NT2/D1 (cell line): ENCODE data around the gene ALKBH2.
A peak's percentile ranks its signal among the peaks of the same experiment; 100 is the strongest.
"Not testable (repeated sequence)": the region's sequence is repeated elsewhere in the genome, so short reads cannot be mapped to it uniquely, and the experiment has no call there.

Source experiments
- DNase-seq: peaks from one replicate; pipeline ENCODE4 v3.0.0-alpha.2; 2011; ENCODE audit warnings: low read depth, low spot score
- H3K27me3 ChIP-seq: 2 replicates; pipeline ENCODE4 v1.6.0; 2011; ENCODE audit warnings: mild to moderate bottlenecking; ENCODE audit not compliant: insufficient read length, insufficient read depth
- H3K36me3 ChIP-seq: 2 replicates; pipeline ENCODE4 v1.6.1; 2011; ENCODE audit warnings: mild to moderate bottlenecking, low read length, mixed read lengths; ENCODE audit not compliant: insufficient read depth, insufficient read length
- H3K4me1 ChIP-seq: 2 replicates; pipeline ENCODE4 v1.5.1; 2011; ENCODE audit not compliant: insufficient read depth, insufficient read length
- H3K4me3 ChIP-seq: 2 replicates; pipeline ENCODE4 v1.5.1; 2011; ENCODE audit warnings: low read depth; ENCODE audit not compliant: insufficient read length
- H3K9ac ChIP-seq: 2 replicates; pipeline ENCODE4 v1.6.0; 2011; ENCODE audit warnings: low read depth; ENCODE audit not compliant: insufficient read length
- H3K9me3 ChIP-seq: 2 replicates; pipeline ENCODE4 v1.5.1; 2011; ENCODE audit warnings: mild to moderate bottlenecking, low read length; ENCODE audit not compliant: insufficient read depth
- SUZ12 ChIP-seq: IDR thresholded peaks from 2 replicates; pipeline ENCODE4 v1.6.1; 2011; ENCODE audit not compliant: insufficient read length, insufficient read depth; ENCODE audit errors: extremely low read depth
- YY1 ChIP-seq: IDR thresholded peaks from 2 replicates; pipeline ENCODE4 v1.6.1; 2011; ENCODE audit not compliant: insufficient read length, insufficient read depth
- ZNF274 ChIP-seq: IDR thresholded peaks from 2 replicates; pipeline ENCODE4 v1.6.1; 2011; ENCODE audit warnings: mild to moderate bottlenecking, low read depth, low read length

The ALKBH2 gene

DNA sequence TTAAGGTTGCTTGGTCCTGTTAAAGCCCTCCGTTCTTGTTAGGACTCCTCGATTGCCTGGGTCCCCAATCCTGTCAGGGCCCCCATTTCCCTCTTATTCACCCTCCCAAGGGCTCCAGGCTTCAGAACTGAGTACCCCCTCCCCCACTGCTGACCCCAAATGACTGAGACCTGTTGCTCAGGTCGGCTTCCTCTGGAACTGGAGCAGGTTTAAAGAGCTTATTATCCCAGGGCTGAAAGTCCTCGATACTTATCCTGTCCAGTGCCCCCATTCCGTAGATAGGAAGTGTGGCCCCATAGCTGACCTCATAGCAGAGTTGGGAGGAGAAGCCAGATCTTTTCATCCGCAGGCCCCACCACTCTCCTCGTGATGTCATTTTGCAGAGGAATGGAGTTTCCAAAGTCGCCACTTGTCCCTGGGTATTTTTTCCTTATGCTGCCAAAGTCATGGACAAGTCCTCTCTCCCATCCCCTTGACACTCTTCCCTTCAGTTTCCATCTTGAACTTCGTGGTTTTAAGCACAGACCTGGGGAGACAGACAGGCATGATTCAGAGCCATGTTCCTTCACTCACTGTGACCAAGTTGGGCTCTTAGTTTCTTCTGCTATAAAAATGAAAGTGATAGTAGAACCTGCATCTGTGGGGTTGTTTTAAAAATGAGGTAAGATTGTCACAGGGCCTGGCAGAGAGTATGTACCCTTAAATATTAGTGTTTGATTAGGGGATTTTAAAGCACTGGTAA lies 39.7 kb downstream of the ALKBH2 start:
- H3K4me1 ChIP-seq, result no peaks in the 10 kb centered on the region
- no peak for DNase-seq
- H3K9me3 ChIP-seq, result no peaks in the 10 kb centered on the region
- H3K9ac ChIP-seq, result peak overlapping the region; percentile 79
- H3K4me3 ChIP-seq, result peak overlapping the region; percentile 85
- peaks cover 6% of the 10 kb centered on the region for H3K36me3 ChIP-seq
- TF ChIP-seq YY1, result no peak
- no peak for TF ChIP-seq SUZ12
- no peak for TF ChIP-seq ZNF274
- no peaks in the 10 kb centered on the region for H3K27me3 ChIP-seq

DNA sequence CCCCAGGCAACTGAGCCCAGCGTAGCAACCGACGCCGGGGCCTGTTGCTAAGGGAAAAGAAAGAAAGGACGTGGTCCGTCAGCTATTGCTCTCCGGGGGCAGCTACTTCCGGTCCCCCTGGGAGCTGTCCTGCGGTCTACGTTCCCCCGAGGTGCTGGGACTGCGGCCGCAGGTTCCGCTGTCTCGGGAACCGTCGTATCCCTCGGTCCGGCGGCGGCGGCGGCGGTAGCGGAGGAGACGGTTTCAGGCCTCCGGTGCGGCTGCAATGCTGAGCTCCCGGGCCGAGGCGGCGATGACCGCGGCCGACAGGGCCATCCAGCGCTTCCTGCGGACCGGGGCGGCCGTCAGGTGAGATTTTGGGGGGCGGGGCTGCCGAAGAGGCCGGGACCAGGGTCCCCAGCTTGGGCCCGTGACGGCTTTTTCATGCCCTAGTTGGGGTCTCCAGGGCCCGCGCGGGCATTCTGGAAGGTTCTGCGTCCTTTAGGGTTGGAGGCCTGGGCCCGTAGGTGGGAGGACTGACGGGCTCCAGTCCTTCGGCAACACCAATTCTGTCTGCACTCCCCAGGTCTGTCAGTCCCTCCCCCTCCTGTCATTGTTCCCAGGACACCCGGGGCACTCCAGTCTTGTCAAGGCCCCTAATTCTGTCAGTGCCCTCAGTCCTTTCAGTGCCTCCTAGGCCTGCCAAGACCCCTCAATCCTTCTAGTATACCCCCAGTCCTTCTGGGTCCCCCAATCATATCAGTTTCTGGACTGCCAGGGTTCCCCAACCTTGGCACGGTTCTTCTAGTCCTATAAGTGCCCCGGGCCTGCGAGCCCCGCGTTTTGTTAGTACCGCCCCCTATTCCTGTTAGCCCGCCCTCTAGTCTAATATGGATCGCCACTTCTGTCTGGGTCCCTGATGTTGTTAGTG lies 40.6 kb downstream of the ALKBH2 start, which contains the start of gene USP30:
USP30 (plus strand) TSS at position 163 of the 910 bp plus-strand sequence; CDS start at position 266, 103 bp downstream.
- TF ChIP-seq YY1, result peak; percentile 28
- TF ChIP-seq ZNF274, result no peak
- no peak for TF ChIP-seq SUZ12
- DNase-seq, result peak; percentile 84

DNA sequence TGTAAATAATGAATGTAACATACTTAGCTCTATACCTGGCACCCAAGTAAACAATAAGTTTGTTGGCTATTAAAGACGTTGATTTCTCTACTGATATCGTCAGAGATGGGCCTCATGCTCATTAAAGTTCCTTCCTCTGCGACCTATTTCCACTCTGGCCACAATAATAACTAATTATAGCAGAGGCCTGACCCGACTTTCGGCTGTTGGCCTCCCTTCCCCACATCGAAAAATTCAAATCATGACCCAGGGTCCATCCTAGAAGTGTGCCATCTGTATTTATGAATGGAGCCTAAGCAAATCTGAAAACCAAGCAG lies 41.2 kb downstream of the ALKBH2 start:
- no peaks in the 10 kb centered on the region for H3K36me3 ChIP-seq
- peak overlapping the region; percentile 34 for H3K9ac ChIP-seq
- H3K4me3 ChIP-seq, result peak overlapping the region; percentile 85
- no peaks in the 10 kb centered on the region for H3K27me3 ChIP-seq
- H3K9me3 ChIP-seq, result no peaks in the 10 kb centered on the region
- no peaks in the 10 kb centered on the region for H3K4me1 ChIP-seq
- no peak for TF ChIP-seq SUZ12
- no peak for TF ChIP-seq YY1
- TF ChIP-seq ZNF274, result no peak
- DNase-seq, result no peak

More for the DNA sequence above, 40.6 kb downstream of the ALKBH2 start, which contains the start of gene USP30:
- Histone ChIP-seq H3K9me3 (no peaks in the 10 kb centered on the region), H3K4me1 (no peaks in the 10 kb centered on the region), H3K9ac (peak within 1 kb of the TSS; percentile 79), H3K4me3 (peak within 1 kb of the TSS; percentile 85), H3K36me3 (peaks cover 2% of the 10 kb centered on the region), H3K27me3 (no peaks in the 10 kb centered on the region)

DNA sequence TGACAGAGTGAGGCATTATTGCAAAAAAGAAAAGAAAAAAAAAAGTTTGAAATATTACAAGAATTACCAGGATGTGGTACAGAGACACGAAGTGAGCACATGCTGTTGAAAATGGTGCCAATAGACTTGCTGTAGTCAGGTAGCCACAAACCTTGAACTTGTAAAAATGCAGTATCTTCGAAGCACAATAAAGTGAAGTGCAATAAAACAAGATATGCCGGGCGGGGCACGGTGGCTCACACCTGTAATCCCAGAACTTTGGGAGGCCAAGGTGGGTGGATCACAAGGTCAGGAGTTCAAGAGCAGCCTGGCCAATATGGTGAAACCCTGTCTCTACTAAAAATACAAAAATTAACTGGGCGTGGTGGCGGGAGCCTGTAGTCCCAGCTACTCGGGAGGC lies 43.5 kb downstream of the ALKBH2 start:
- not testable (repeated sequence) for H3K4me1 ChIP-seq, DNase-seq, H3K36me3 ChIP-seq, H3K4me3 ChIP-seq, H3K9me3 ChIP-seq, H3K27me3 ChIP-seq, H3K9ac ChIP-seq

DNA sequence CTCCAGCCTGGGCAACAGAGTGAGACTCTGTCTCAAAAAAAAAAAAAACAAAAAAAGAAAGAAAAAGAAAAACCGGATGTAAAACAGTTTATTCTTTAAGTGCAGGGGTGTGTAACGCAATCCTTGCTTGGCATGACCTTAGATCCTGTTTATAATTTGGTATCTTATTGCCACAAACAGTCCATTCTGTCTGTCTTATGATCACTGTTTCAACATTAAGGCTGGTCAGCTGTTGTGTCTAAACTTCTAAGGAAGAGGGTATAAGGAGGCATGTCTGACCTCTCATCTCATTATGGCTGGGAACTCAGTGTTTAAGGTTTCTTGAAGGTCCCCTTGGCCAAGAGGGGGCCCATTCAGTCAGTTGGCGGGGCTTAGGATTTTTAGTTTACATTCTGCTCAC lies 44.6 kb downstream of the ALKBH2 start:
- not testable (repeated sequence) for DNase-seq, H3K36me3 ChIP-seq, H3K9me3 ChIP-seq, H3K27me3 ChIP-seq, H3K4me3 ChIP-seq, H3K4me1 ChIP-seq, H3K9ac ChIP-seq

DNA sequence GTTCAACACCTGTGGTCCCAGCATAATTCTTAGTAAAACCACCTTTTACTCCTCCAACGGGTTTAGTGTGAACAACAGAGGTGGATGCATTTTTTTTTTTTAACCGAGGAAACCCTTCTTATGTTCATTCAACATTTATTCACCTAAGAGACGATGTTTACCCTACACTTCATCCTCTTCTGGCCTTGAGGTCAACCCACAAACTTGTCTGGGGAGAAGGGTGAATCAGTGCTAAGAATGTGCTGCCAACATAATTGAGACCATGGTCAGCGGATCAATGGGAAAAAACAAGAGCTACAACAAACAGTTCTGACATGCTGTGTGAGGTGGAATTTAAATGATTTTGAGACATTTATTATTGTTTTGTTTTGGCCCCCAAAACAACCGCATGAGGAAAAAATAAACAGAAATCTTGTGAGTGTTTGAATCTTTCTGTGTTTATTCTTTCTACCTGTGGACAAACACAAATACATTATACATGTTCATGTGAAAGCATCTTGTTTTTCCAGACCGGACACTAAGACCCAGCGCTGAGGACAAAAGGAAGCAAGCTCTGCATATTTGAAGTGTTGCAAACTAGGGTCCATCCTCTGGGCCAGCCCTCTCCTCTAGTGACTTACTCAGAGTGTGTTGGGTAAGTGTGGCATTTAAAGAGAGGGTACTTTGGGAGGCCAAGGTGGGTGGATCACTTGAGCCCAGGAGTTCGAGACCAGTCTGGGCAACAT lies 46.0 kb downstream of the ALKBH2 start:
- Histone ChIP-seq H3K4me3 (no peak overlapping the region), H3K27me3 (no peaks in the 10 kb centered on the region), H3K4me1 (no peaks in the 10 kb centered on the region), H3K9ac (no peak overlapping the region), H3K36me3 (no peaks in the 10 kb centered on the region), H3K9me3 (no peaks in the 10 kb centered on the region)
- DNase-seq, result no peak
- no peak for TF ChIP-seq SUZ12

DNA sequence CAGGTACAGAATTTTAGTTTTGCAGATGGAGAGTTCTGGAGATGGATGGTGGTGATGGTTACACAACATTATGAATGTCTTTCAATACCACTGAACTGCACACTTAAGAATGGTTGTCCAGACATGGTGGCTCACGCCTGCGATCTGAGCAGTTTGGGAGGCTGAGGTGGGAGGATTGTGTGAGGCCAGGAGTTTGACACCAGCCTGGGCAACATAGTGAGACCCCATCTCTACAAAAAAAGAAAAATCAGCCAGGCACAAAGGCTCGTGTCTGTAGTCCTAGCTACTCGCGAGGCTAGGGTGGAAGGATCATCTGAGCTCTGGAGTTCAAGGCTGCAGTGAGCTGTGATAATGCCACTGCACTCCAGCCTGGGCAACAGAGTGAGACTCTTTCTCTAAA lies 49.0 kb downstream of the ALKBH2 start:
- H3K9me3 ChIP-seq, result peaks cover 5% of the 10 kb centered on the region; the same call in 1 of the 2 replicates
- H3K36me3 ChIP-seq, result no peaks in the 10 kb centered on the region
- H3K27me3 ChIP-seq, result no peaks in the 10 kb centered on the region
- no peak for DNase-seq
- H3K9ac ChIP-seq, result no peak overlapping the region
- H3K4me1 ChIP-seq, result no peaks in the 10 kb centered on the region
- no peak overlapping the region for H3K4me3 ChIP-seq
- TF ChIP-seq YY1, result no peak
- no peak for TF ChIP-seq ZNF274
- no peak for TF ChIP-seq SUZ12
